ENCODE data around the gene FNDC3A. TPM values are rescaled to one million over a fixed set of nuclear protein-coding genes. Genes with fewer than 3 reads are reported as not detected.

The FNDC3A gene
- total RNA-seq, 1 experiment from 2014 or later: 13.2 TPM

Other genes with a start within 250 kb of the FNDC3A start
- not detected in 2 replicates for gene MLNR, start 244.4 kb downstream of the FNDC3A start, total RNA-seq (2014; rRNA removed; shearing (Covaris generic); ENCODE audit: low replicate concordance)